Naive B cell (primary cell): ENCODE results near the gene SNTG2. TPM values are rescaled to one million over a fixed set of nuclear protein-coding genes. Genes with fewer than 3 reads are reported as not detected.

ENCODE experiments used
- ATAC-seq, 2 donors: fragments of 150-1000 bp; cut with Tn5 transposase; 2 replicates each; pipeline ENCODE4 v1.10.0; 2021; ENCODE audit warnings: low read depth in 2 of 2, mild to moderate bottlenecking in 2 of 2, moderate library complexity in 2 of 2
- DNase-seq: peaks from one replicate; pipeline ENCODE4 v3.0.0; 2022
- H3K27ac Mint-ChIP-seq, 6 donors: one replicate each; pipeline ENCODE4 v1.8.0; 2020 to 2022; ENCODE audit warnings: mild to moderate bottlenecking in 6 of 6, mixed read lengths in 6 of 6, moderate library complexity in 5 of 6, inconsistent platforms in 2 of 6
- H3K27me3 Mint-ChIP-seq, 3 donors: one replicate each; pipeline ENCODE4 v1.8.0; 2021 to 2022; ENCODE audit warnings: mixed read lengths in 3 of 3, mild to moderate bottlenecking in 1 of 3
- H3K36me3 Mint-ChIP-seq, 2 donors: one replicate each; pipeline ENCODE4 v1.8.0; 2020 to 2022; ENCODE audit warnings: mixed read lengths in 2 of 2, inconsistent platforms in 1 of 2, mild to moderate bottlenecking in 1 of 2
- H3K4me1 Mint-ChIP-seq, 3 donors: one replicate each; pipeline ENCODE4 v1.8.0; 2020 to 2022; ENCODE audit warnings: mixed read lengths in 3 of 3, inconsistent platforms in 1 of 3, mild to moderate bottlenecking in 1 of 3, moderate library complexity in 1 of 3
- H3K4me3 Mint-ChIP-seq, 8 donors: one replicate each; pipeline ENCODE4 v1.8.0; 2020 to 2022; ENCODE audit warnings: mild to moderate bottlenecking in 8 of 8, mixed read lengths in 8 of 8, moderate library complexity in 8 of 8, inconsistent platforms in 2 of 8
- H3K9me3 Mint-ChIP-seq, 7 donors: one replicate each; pipeline ENCODE4 v1.8.0; 2020 to 2022; ENCODE audit warnings: mixed read lengths in 7 of 7, mild to moderate bottlenecking in 5 of 7, inconsistent platforms in 2 of 7, moderate library complexity in 1 of 7
- polyA plus RNA-seq, 6 donors: library from polyadenylated mRNA; unstranded; fragments of 300-500 nt; fragmentation: Illumina TruSeq; gene quantifications; one replicate each; pipeline ENCODE4 v1.2.3, GENCODE V29; 2021; ENCODE audit warnings: low read depth in 6 of 6

SNTG2 gene
- polyA plus RNA-seq, 6 donors from 2014 or later, result 1.8 to 9.2 (median 4.1) TPM

DNA sequence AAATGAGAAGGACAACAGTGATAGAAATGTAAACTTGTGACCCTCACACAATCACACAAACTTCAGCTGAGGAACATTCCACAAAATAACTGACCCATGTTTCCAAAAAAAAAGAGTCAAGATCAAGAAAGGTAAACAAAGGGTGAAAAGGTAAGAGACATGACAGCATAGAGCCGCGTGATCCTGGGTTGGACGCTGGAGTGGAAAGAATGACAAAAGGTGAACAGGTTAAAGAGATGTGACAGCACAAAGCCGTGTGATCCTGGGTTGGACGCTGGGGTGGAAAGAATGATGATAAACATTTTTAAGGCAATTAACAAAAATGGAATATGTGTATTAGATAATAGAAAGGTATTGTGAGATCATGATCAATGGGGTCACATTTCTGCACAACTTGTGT, 110.3 kb downstream of the SNTG2 start:
- Mint-ChIP-seq H3K27ac (no peak overlapping the region), H3K9me3 (no peaks in the 10 kb centered on the region), H3K27me3 (peaks cover 10 to 57% (median 37%) of the 10 kb centered on the region in 3 donors), H3K36me3 (no peaks in the 10 kb centered on the region), H3K4me3 (no peak overlapping the region), H3K4me1 (no peaks in the 10 kb centered on the region)
- DNase-seq (no peak), ATAC-seq (no peak)

DNA sequence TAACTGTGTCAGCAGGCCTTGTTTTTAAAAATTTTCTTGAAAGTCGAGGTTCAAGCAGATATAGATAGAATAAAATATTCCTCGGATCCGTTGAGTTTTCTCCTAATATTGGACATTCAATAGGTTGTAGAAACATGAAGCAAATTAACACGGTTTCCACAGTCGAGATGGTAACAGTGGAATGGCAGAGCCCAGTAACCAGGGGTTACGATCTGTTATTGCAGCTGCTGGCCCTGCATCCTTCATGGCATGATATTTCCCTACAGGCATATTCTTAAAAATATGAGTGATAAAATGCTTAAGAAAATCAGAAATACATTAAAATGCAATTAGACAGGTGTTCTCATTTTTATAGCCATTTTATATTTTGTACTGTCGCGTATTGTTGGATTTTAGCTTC, 117.6 kb downstream of the SNTG2 start:
- peaks cover 5 to 25% (median 15%) of the 10 kb centered on the region in 3 donors for H3K27me3 Mint-ChIP-seq
- no peak overlapping the region for H3K4me3 Mint-ChIP-seq
- H3K27ac Mint-ChIP-seq, result no peak overlapping the region
- H3K4me1 Mint-ChIP-seq, result no peaks in the 10 kb centered on the region
- H3K9me3 Mint-ChIP-seq, result peaks cover 1 to 8% (median 4%) of the 10 kb centered on the region in 7 donors
- DNase-seq (no peak), ATAC-seq (no peak)
- H3K36me3 Mint-ChIP-seq, result no peaks in the 10 kb centered on the region

DNA sequence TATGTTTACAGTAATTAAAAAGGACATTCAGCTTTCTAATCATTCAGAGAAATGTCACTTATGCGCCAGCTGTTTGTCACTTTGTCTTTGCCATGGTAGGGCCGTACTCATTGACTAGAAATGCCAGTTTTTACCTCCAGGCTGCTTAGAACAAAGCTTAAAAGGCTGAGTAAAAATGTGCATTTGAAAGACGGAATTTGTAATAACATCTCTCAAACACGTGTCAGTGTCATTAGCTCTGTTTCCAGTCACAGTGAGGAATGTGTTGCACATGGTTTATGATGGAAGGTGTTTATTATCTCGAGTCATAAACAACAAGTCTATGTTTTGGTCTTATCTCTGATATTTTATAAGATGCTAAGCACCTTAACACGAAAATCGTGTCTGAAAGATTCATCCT, 118.2 kb downstream of the SNTG2 start:
- Mint-ChIP-seq H3K4me1 (no peaks in the 10 kb centered on the region), H3K27me3 (peaks cover 5 to 20% (median 9%) of the 10 kb centered on the region in 3 donors), H3K9me3 (peaks cover 1 to 8% (median 4%) of the 10 kb centered on the region in 7 donors), H3K4me3 (no peak overlapping the region), H3K27ac (no peak overlapping the region), H3K36me3 (no peaks in the 10 kb centered on the region)
- ATAC-seq (no peak), DNase-seq (no peak)

DNA sequence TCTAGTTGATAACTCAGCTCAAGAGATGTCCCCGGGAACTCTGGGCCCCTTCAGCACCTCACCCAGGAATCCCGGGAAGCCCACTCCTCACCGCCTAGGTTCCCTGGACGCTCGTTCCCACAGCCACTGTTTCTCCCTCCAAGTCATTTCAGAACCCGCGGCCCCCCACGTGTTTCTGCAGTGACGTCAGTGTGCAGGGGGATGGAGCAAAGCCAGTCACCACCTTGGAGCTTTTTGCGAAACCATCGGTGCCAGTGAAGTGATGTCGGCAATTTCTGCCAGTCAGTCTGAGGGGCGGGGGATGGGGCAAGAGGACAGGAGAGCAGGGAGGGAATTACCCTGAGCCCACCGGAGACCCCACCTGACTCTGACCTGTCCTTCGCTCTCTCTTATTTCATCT, 119.2 kb downstream of the SNTG2 start:
- no peak overlapping the region for H3K4me3 Mint-ChIP-seq

DNA sequence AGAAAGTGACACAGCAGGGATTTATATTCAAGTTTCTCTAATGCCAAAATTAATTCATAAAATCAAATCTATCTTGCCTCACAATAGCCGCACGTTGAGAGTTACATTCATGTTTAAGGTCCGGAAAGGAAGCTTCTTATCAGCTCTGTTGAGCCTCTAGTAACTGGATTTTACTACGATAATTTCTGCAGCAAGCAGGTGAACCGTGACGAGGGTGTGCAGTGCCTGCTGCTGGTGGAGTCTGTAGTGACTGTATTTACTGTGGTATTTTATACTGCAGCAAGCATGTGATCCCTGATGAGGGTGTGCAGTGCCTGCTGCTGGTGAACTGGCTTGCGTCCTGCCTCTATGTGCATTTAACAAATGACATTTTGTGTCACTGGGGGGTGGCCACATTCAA, 120.0 kb downstream of the SNTG2 start:
- no peaks in the 10 kb centered on the region for H3K36me3 Mint-ChIP-seq
- H3K27ac Mint-ChIP-seq, result no peak overlapping the region
- H3K4me3 Mint-ChIP-seq, result no peak overlapping the region
- peaks cover 0 to 13% (median 0%) of the 10 kb centered on the region in 3 donors for H3K27me3 Mint-ChIP-seq
- DNase-seq, result no peak
- peaks cover 1 to 8% (median 4%) of the 10 kb centered on the region in 7 donors for H3K9me3 Mint-ChIP-seq
- ATAC-seq, result no peak
- H3K4me1 Mint-ChIP-seq, result no peaks in the 10 kb centered on the region

More for the DNA sequence above, 119.2 kb downstream of the SNTG2 start:
- Mint-ChIP-seq H3K27me3 (peaks cover 1 to 16% (median 4%) of the 10 kb centered on the region in 3 donors), H3K27ac (no peak overlapping the region), H3K4me1 (no peaks in the 10 kb centered on the region), H3K36me3 (no peaks in the 10 kb centered on the region), H3K9me3 (peaks cover 1 to 8% (median 4%) of the 10 kb centered on the region in 7 donors)
- ATAC-seq, result no peak
- no peak for DNase-seq

DNA sequence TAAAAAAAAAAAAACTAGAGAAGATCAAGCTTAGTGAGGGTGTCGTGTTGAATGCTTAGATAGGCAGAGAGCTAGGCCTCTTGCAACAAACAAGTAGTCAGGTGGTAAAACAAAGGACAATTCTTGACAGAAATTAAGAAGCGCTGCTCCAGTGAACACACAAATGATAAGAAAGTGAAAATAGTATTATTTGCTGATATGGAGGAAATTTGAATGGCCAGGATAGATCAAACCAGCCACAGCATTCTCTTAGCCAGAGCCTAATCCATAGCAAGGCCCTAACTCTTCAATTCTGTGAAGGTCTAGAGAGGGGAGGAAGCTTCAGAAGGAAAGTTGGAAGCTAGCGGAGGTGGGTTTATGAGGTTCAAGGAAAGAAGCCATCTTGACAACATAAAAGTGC, 121.0 kb downstream of the SNTG2 start:
- ATAC-seq (no peak), DNase-seq (no peak)
- Mint-ChIP-seq H3K27ac (no peak overlapping the region), H3K4me3 (no peak overlapping the region), H3K36me3 (no peaks in the 10 kb centered on the region), H3K9me3 (peaks cover 1 to 8% (median 4%) of the 10 kb centered on the region in 7 donors), H3K4me1 (no peaks in the 10 kb centered on the region), H3K27me3 (peaks cover 0 to 10% (median 0%) of the 10 kb centered on the region in 3 donors)

DNA sequence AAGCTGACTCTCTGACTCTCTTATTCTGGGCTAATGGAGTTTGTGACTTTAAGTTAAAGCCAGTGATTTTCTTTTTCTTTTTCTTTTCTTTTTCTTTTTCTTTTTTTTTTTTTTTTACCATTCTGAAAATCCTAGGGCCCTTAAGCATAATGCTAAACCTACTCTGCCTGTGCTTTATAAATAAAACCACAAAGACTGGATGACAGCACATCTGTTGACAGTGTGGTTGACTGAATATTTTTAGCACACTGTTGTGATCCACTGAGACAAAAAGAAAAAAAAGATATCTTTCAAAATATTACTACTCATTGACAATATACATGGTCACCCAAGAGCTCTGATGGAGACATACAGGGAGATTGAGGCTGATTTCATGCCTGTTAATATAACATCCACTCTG, 121.6 kb downstream of the SNTG2 start:
- no peaks in the 10 kb centered on the region for H3K36me3 Mint-ChIP-seq
- H3K27me3 Mint-ChIP-seq, result peaks cover 0 to 6% (median 0%) of the 10 kb centered on the region in 3 donors
- ATAC-seq (no peak), DNase-seq (no peak)
- no peak overlapping the region for H3K27ac Mint-ChIP-seq
- H3K4me1 Mint-ChIP-seq, result no peaks in the 10 kb centered on the region
- no peak overlapping the region for H3K4me3 Mint-ChIP-seq
- peaks cover 1 to 8% (median 4%) of the 10 kb centered on the region in 7 donors for H3K9me3 Mint-ChIP-seq

DNA sequence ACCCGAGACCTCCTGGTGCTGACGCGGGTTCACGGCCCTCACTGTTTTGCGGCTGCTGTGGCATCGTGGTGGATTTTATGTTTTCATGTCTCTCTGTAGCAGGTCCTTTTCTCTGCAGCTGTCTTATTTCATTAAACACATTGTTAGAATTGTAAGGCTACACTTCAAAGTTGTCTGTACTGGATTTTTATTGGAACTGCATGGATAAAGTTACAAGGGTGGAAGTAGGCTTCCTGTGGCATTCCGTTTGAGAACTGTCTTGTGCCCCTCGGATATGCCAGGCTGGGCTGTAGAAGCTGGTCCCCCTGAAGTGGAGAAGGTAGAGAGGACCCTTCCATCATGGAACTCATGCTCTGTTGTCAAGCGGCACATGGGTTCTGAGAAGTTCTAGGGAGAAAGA, 127.3 kb downstream of the SNTG2 start:
- H3K9me3 Mint-ChIP-seq, result no peaks in the 10 kb centered on the region
- H3K27ac Mint-ChIP-seq, result no peak overlapping the region
- H3K36me3 Mint-ChIP-seq, result no peaks in the 10 kb centered on the region
- peaks cover 0 to 19% (median 0%) of the 10 kb centered on the region in 3 donors for H3K27me3 Mint-ChIP-seq
- ATAC-seq (no peak), DNase-seq (no peak)
- no peak overlapping the region for H3K4me3 Mint-ChIP-seq
- peaks cover 0 to 4% (median 0%) of the 10 kb centered on the region in 3 donors for H3K4me1 Mint-ChIP-seq

DNA sequence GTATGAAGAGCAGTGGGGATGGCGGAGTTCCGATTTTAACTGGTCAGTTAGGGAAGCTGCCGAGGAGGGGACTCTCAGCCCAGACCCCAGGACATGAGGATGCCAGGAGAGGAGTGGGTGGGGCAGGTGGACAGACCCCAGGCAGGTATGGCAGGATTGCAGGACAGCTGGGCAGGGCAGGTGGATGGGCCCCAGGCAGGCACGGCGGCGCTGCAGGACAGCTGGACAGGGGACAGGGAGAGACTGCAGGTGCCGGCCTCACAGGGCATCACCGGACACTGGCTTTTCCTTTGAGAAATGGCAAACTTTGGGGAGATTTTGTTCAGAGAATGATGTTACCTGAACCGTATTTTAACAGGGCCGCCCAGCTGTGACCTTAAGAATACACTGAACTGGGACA, 127.7 kb downstream of the SNTG2 start:
- H3K36me3 Mint-ChIP-seq, result no peaks in the 10 kb centered on the region

DNA sequence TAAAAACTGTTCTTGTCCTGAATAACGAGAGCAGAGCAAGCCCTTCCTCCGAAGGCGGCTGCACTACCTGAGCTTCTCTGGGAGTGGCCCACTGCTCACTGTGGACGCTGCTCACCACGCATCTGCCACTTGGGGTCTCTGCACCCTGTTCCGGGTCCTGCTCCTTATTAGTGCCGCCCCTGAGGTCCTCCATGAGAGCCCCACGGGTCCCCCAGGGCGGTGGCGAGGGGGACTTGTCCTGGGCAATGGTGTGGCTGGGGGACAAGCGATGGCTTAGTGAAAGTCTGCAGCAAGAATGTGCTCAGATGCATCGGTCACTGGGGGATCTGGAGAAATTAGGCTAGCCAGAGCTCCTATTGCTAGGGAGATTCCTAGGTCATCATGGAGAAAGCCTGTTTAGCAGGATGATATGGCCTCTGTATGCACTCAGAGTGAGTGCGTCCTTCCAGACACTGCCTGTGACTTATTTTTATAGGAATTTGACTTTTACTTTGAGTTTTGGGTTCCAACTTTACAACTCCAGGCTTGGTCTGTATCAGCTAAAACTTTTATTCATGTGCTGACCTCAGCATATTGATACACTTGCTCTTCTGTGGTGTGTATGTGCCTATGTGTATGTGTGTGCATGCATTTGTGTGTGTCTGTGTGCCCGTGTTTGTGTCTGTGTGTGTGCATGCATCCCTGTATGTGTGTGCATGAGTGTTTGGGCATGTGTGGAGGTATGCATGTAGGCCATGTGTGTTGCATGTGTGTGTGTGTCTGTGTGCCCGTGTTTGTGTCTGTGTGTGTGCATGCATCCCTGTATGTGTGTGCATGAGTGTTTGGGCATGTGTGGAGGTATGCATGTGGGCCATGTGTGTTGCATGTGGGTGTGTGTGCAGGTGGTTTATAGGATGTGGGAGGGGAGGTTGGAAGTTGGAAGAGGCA, 129.5 kb downstream of the SNTG2 start:
- Mint-ChIP-seq H3K4me3 (no peak overlapping the region), H3K36me3 (no peaks in the 10 kb centered on the region), H3K9me3 (no peaks in the 10 kb centered on the region), H3K4me1 (peaks cover 0 to 4% (median 0%) of the 10 kb centered on the region in 3 donors), H3K27ac (no peak overlapping the region), H3K27me3 (peaks cover 0 to 19% (median 5%) of the 10 kb centered on the region in 3 donors)
- DNase-seq, result no peak
- no peak for ATAC-seq

More for the DNA sequence above, 127.7 kb downstream of the SNTG2 start:
- no peaks in the 10 kb centered on the region for H3K9me3 Mint-ChIP-seq
- DNase-seq (no peak), ATAC-seq (no peak)
- H3K27ac Mint-ChIP-seq, result no peak overlapping the region
- peaks cover 0 to 19% (median 0%) of the 10 kb centered on the region in 3 donors for H3K27me3 Mint-ChIP-seq
- H3K4me3 Mint-ChIP-seq, result no peak overlapping the region
- peaks cover 0 to 4% (median 0%) of the 10 kb centered on the region in 3 donors for H3K4me1 Mint-ChIP-seq

DNA sequence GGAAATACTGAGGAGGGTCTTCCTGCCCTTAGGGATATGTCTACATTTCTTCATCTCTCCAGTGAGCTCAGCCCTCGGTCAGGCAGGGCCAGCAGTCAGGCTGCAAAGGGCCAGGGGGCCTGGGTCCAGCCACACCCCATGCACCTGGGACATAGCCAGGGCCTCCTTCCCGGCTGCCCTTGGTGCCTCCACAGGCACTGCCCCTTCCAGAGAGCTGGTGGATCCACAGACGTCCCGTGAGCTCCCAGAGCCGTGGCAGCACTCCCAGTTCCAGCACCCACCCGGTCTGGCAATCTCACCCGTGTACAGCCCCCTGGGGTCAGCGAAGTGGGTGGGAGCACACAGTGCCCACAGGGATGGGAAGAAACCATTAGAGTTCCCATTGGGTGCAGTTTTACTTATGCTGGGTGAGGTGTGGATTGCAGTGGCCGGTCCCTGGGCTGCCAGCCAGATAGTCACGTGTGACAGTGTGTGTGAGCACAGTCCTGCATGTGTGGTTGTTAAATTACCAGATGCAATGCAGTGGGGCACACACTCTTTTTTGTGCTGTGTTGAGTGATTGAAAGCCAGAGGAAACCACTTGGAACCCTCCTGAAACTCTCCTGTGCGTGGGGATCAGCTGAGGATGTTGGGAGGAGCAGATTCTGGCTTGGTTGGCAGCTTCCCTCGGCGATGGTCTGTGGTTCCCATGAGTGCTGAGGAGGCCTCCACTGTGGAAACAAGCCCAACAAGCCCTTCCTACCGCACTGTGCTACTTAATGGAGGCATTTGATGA, 131.0 kb downstream of the SNTG2 start:
- Mint-ChIP-seq H3K4me1 (peaks cover 0 to 4% (median 0%) of the 10 kb centered on the region in 3 donors), H3K9me3 (no peaks in the 10 kb centered on the region), H3K36me3 (no peaks in the 10 kb centered on the region), H3K27me3 (peaks cover 0 to 19% (median 5%) of the 10 kb centered on the region in 3 donors), H3K27ac (peak overlapping the region in 1 of 6 donors; percentile 48), H3K4me3 (no peak overlapping the region)
- DNase-seq, result no peak
- ATAC-seq, result no peak

DNA sequence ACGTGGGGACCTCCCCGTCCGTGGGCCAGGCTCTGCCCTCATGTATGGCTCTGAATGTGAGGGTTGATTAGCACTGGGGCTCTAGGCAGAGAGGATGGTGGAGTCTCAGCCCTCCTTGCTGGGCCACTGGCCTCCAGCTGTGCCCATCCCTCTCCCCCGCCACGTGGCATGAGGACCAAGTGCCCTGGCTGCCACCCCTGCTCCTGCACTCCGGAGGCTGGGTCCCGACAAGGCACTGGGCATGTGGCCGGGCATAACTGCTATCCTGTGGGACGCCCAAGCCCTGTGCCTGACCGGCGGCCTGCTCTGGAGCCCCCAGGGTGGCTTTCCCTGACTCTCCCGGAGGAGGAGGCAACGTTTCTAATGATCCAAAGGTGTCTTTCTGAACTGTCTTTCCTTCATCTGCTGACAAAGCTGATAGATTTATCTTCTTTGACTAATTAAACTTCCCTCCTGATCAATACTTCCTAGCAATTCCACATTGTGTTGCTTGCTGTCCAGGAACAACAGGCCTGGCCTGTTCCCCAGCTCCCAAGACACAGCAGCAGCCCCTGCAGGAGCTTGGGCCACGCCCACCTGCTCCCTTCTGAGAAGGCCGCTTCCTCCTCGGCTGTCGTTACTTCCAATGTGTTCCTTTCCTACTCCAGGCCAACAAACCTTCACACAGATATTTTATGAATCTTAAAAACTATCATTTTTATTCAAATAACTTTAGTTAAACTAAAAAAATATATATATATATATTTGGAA, 132.0 kb downstream of the SNTG2 start:
- DNase-seq, result no peak
- Mint-ChIP-seq H3K4me1 (peaks cover 0 to 4% (median 0%) of the 10 kb centered on the region in 3 donors), H3K36me3 (no peaks in the 10 kb centered on the region), H3K4me3 (no peak overlapping the region), H3K27me3 (peaks cover 0 to 19% (median 5%) of the 10 kb centered on the region in 3 donors), H3K27ac (peak overlapping the region in 1 of 6 donors; percentile 3), H3K9me3 (no peaks in the 10 kb centered on the region)
- ATAC-seq, result no peak
